Gastroesophageal sphincter (tissue), 3 donors: ENCODE data around the gene HPGD.

Experiments used
- EP300 ChIP-seq: sonication (generic); formaldehyde crosslinking; IDR thresholded peaks from one replicate; pipeline ENCODE4 v1.6.1; 2017; ENCODE audit warnings: antibody characterized with exemption, mild to moderate bottlenecking
- POLR2A ChIP-seq, 2 donors: fragments of 450-650 bp; IDR thresholded peaks; one replicate each; pipeline ENCODE4 v1.6.1; 2017; ENCODE audit warnings: antibody characterized with exemption in 2 of 2, mild to moderate bottlenecking in 2 of 2, moderate library complexity in 1 of 2
- POLR2AphosphoS5 ChIP-seq: sonication (generic); formaldehyde crosslinking; IDR thresholded peaks from one replicate; pipeline ENCODE4 v1.6.1; 2017; ENCODE audit warnings: antibody characterized with exemption
- TF ChIP-seq, protein P1 (sequence below), 4 experiments: fragments of 200-600 bp in 2 of 4; fragments of 450-650 bp in 2 of 4; sonication (generic) in 1 of 4; IDR thresholded peaks; one replicate each; pipeline ENCODE4 v1.5.1; 2017 to 2019; ENCODE audit warnings: antibody characterized with exemption in 4 of 4, mild to moderate bottlenecking in 2 of 4, moderate library complexity in 2 of 4

DNA sequence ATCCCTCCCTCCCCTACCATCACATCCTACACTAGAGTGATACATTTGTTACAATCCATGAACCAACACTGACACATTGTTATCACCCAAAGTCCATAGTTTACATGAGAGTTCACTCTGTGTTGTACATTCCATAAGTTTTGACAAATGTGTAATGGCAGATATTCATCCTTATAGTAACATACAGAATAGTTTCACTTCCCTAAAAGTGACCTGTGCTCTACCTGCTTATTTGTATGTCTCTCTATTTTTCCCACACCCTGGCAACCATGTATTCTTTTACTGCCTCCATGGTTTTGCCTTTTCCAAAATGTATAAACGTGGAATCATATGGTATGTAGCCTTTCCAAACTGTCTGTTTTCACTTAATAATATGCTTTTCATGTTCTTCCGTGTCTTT, 42.2 kb upstream of the HPGD start:
- TF ChIP-seq, protein P1, sequence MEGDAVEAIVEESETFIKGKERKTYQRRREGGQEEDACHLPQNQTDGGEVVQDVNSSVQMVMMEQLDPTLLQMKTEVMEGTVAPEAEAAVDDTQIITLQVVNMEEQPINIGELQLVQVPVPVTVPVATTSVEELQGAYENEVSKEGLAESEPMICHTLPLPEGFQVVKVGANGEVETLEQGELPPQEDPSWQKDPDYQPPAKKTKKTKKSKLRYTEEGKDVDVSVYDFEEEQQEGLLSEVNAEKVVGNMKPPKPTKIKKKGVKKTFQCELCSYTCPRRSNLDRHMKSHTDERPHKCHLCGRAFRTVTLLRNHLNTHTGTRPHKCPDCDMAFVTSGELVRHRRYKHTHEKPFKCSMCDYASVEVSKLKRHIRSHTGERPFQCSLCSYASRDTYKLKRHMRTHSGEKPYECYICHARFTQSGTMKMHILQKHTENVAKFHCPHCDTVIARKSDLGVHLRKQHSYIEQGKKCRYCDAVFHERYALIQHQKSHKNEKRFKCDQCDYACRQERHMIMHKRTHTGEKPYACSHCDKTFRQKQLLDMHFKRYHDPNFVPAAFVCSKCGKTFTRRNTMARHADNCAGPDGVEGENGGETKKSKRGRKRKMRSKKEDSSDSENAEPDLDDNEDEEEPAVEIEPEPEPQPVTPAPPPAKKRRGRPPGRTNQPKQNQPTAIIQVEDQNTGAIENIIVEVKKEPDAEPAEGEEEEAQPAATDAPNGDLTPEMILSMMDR (IDR thresholded peaks at IDR 0.05), result no peak
- TF ChIP-seq POLR2A (IDR thresholded peaks at IDR 0.05) (no peak), POLR2AphosphoS5 (no peak), EP300 (no peak)
